ENCODE data around the gene HTRA2. TPM values are rescaled to one million over a fixed set of nuclear protein-coding genes. Genes with fewer than 3 reads are reported as not detected.

Gene HTRA2
- 38.5 and 44.4 TPM in 2 replicates for total RNA-seq

GRCh38 chr2:74529357-74530238, at the start of gene HTRA2, which contains the start of gene AUP1:
HTRA2 (plus strand) TSS chr2:74529933; CDS start chr2:74530007, 74 bp downstream.
AUP1 (minus strand) TSS chr2:74529706; CDS start chr2:74529629, 77 bp downstream.

GRCh38 chr2:74482801-74483674, 46.7 kb upstream of the HTRA2 start, which contains the start of the genes CCDC142 and TTC31:
CCDC142 (minus strand) TSS chr2:74482998; CDS start chr2:74482837, 161 bp downstream.
TTC31 (plus strand) TSS chr2:74483081; CDS start chr2:74483096, 15 bp downstream.

GRCh38 chr2:74499267-74499939, 30.3 kb upstream of the HTRA2 start, which contains the start of gene LBX2:
LBX2 (minus strand) TSS chr2:74499603; CDS start chr2:74499537, 66 bp downstream.

DNA sequence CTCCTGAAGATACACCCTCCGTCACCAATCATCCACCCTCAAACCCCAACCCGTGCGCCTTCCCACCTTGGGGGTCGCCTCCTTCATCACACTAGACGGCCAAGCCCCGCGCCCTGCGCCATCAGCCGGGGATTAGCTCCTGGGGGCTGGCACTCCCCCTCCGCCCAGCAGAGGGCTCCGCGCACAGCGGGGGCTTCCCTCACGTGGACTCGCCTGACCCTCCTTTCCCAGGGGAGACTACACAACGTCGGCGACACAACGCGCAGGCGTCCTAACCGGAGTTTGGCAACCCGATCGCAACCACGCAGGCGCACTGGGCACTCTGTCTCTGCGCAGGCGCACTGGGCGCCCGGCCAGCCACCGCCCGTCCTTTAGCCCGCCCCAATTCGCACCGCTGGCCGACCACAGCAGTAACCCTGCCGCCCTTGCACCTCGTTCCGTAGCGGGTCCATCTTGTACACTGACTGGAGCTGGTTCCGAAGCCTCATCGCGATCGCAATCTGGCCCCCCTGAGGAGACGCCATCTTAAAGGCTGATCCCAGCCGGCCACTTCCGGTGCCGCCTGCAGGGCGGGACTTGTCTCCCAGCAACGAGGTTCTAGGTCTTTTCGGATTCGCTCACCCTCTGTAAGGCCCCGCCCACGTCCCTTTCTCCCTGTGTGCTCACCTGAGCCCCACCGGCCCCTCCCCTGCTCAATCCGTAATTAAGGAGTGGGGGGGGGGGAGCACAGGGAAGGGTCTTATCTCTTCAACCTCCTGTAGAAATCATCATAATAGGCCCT, 22.4 kb upstream of the HTRA2 start, which contains the start of gene PCGF1:
Gene PCGF1 (minus strand): TSS at position 551 of the 781 bp plus-strand sequence. CDS start 27 bp downstream, at position 524.

GRCh38 chr2:74514368-74515270, 15.1 kb upstream of the HTRA2 start, which contains the start of gene TLX2:
TLX2 (plus strand) TSS chr2:74514450; CDS start chr2:74514807, 357 bp downstream.

DNA sequence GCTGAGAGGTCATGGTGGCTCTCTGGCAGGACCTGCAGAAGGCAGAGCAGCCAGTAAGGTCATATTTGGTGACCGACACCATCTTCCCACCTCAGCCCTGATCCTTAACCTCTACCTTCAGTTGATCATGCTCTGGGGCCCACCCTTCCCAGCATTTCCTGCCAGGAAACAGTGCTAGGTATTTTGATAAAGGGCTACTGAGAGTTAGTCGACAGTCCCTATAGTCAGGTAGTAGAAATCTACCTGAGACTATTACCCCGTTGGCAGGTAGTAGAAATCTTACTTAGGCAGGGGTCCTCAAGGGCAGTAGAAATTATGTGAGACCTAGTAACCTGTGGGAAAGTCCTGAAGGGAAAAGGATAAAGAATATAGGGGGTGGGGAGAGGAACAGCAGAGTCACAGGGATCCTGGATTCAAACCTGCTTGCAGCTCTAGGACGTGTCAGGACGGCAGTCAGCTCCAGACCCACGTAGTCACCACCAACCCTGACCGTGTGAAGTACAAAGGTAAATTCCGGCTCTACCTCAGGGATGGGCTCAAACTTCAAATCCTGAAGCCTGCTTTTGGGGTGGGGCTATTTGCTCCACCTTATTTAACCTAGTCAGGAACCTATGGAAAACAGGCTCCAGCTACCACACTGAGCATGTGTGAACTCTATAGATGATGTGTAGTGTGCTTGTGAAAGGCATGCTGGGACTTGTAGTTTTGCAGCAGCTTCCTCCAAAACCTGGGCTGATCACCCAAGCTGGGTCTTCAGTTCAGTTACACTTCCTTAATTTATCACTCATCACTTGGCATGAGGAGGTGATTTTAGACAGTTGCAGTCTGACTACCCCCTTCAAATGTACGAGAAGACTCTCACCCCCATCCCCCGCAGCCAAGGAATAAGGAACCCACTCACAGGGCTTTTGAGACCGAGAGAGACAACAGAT, 3.8 kb upstream of the HTRA2 start, which contains the start of gene DQX1:
Gene DQX1 (minus strand): TSS at position 515 of the 932 bp plus-strand sequence. CDS start 502 bp downstream, at position 13.

DNA sequence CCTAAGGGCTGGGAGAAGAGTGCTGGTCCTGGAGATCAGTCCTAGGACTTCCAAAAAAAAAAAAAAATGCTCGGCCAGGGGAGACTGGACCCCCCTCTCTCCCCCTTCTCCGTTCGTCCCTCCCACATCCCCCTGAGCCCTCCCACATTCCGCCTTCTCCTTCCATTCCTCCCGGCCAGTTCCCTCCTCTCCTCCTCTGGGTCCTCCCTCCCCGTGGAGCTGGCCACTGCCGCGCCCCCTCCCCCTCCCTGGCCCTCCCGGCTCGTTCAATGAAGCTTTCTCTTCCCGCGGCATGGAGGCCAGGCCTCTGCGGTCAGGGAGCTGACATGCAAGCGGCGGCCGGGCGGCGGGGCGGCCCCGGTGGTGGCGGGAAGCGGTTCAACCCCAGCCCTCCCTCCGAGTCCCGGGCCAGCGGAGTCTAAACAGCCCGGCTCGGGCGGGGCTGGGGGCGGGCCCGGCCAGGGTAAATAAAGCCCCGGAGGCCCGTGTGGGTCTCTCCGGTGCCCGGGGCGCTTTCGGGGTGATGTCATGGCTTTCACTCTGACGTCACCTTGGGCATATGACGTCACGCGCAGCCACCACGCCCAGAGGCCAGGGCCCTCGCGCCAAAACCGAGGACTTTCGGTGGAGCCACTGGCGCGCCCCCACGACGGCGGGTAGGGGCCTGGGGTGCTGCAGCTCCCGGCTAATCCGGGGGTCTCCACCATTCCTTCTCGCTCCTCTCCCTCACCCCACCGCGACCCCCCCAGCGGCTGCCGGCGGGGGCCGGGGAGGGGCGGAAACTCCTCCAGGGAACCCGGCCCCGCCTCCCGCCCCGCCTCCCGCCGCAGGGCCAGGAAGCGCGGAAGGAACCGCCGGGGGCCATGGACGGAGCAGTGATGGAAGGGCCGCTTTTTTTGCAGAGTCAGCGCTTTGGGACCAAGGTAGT, 24.4 kb downstream of the HTRA2 start, which contains the start of the genes DOK1 and LOXL3:
Gene DOK1 (plus strand): TSS at position 829 of the 928 bp plus-strand sequence. CDS start 35 bp downstream, at position 864.
Gene LOXL3 (minus strand): TSS at position 51 of the 928 bp plus-strand sequence. CDS start 1,308 bp downstream, outside the sequence.

Other genes starting within 250 kb of the HTRA2 start
- not detected in 2 replicates for gene SLC4A5, start 186.5 kb upstream of the HTRA2 start, total RNA-seq
- gene DCTN1, start 149.6 kb upstream of the HTRA2 start, total RNA-seq, result 139 and 142 TPM in 2 replicates
- 2.8 and 7.5 TPM in 2 replicates for gene C2orf81, start 108.3 kb upstream of the HTRA2 start, total RNA-seq
- 54.2 and 63.1 TPM in 2 replicates for gene WDR54, start 108.2 kb upstream of the HTRA2 start, total RNA-seq
- gene RTKN, start 88.0 kb upstream of the HTRA2 start, total RNA-seq, result 14.9 and 18.7 TPM in 2 replicates
- 3.0 and 18.2 TPM in 2 replicates for gene INO80B, start 74.8 kb upstream of the HTRA2 start, total RNA-seq
- 54.1 and 60.8 TPM in 2 replicates for gene WBP1, start 71.5 kb upstream of the HTRA2 start, total RNA-seq
- gene MOGS, start 64.6 kb upstream of the HTRA2 start, total RNA-seq, result 102 and 123 TPM in 2 replicates
- 39.5 and 60.5 TPM in 2 replicates for gene MRPL53, start 57.3 kb upstream of the HTRA2 start, total RNA-seq
- 8.4 and 11.7 TPM in 2 replicates for gene CCDC142, start 46.9 kb upstream of the HTRA2 start, total RNA-seq
- gene TTC31, start 46.9 kb upstream of the HTRA2 start, total RNA-seq, result 18.5 and 31.2 TPM in 2 replicates
- 1.7 and 4.1 TPM in 2 replicates for gene LBX2, start 30.3 kb upstream of the HTRA2 start, total RNA-seq
- gene PCGF1, start 22.2 kb upstream of the HTRA2 start, total RNA-seq, result 11.7 and 16.4 TPM in 2 replicates
- not detected in 2 replicates for gene TLX2, start 15.5 kb upstream of the HTRA2 start, total RNA-seq
- 0.58 TPM in 1 of 2 replicates, not detected in the other for gene DQX1, start 3.7 kb upstream of the HTRA2 start, total RNA-seq
- gene AUP1, start 227 bp upstream of the HTRA2 start, total RNA-seq, result 84.5 and 84.9 TPM in 2 replicates
- gene LOXL3, start 24.0 kb downstream of the HTRA2 start, total RNA-seq, result 12.9 and 15.6 TPM in 2 replicates
- 23.9 and 30.3 TPM in 2 replicates for gene DOK1, start 24.8 kb downstream of the HTRA2 start, total RNA-seq
- not detected in 2 replicates for gene M1AP, start 118.4 kb downstream of the HTRA2 start, total RNA-seq
- 4.0 and 9.7 TPM in 2 replicates for gene SEMA4F, start 124.3 kb downstream of the HTRA2 start, total RNA-seq

Data from myometrial cell (primary cell).